Spleen (tissue), 11 donors: ENCODE results near the gene LRP1. TPM values are rescaled to one million over a fixed set of nuclear protein-coding genes. Genes with fewer than 3 reads are reported as not detected.
"Not testable (repeated sequence)": the region's sequence is repeated elsewhere in the genome, so short reads cannot be mapped to it uniquely, and the experiment has no call there.

ENCODE experiments used
- DNase-seq: peaks from one replicate; pipeline ENCODE4 v3.0.0-alpha.2; 2020
- H3K27ac ChIP-seq, 8 donors: fragments of 200-600 bp; sonication (generic) in 7 of 8; 1 replicate in 4 of 8; 2 replicates in 4 of 8; pipeline versions ENCODE4 v1.5.0 to v1.8.0; 2016 to 2021; ENCODE audit warnings: inconsistent platforms in 4 of 8, mild to moderate bottlenecking in 4 of 8, moderate library complexity in 1 of 8
- H3K27me3 ChIP-seq, 7 donors: fragments of 200-600 bp; sonication (generic) in 6 of 7; replicated peaks in 1 of 7; 1 replicate in 4 of 7; 2 replicates in 3 of 7; pipeline versions ENCODE4 v1.5.0 to v1.8.0; 2016 to 2021; ENCODE audit warnings: inconsistent platforms in 3 of 7, mild to moderate bottlenecking in 1 of 7
- H3K36me3 ChIP-seq, 6 donors: fragments of 200-600 bp; sonication (generic) in 5 of 6; 1 replicate in 4 of 6; 2 replicates in 2 of 6; pipeline versions ENCODE4 v1.5.0 to v1.8.0; 2016 to 2021; ENCODE audit warnings: inconsistent platforms in 2 of 6
- H3K4me1 ChIP-seq, 6 donors: fragments of 200-600 bp; sonication (generic) in 5 of 6; 1 replicate in 3 of 6; 2 replicates in 3 of 6; pipeline versions ENCODE4 v1.5.0 to v1.8.0; 2016 to 2021; ENCODE audit warnings: inconsistent platforms in 3 of 6
- H3K4me3 ChIP-seq, 8 donors: fragments of 200-600 bp; sonication (generic) in 7 of 8; 1 replicate in 4 of 8; 2 replicates in 4 of 8; pipeline versions ENCODE4 v1.5.0 to v1.8.0; 2016 to 2021; ENCODE audit warnings: inconsistent platforms in 4 of 8, mild to moderate bottlenecking in 4 of 8, moderate library complexity in 2 of 8
- H3K9me3 ChIP-seq, 8 donors: fragments of 200-600 bp; sonication (generic) in 7 of 8; 1 replicate in 4 of 8; 2 replicates in 4 of 8; pipeline versions ENCODE4 v1.5.0 to v1.8.0; 2016 to 2021; ENCODE audit warnings: inconsistent platforms in 4 of 8
- POLR2A ChIP-seq, 3 donors: fragments of 450-650 bp; IDR thresholded peaks; one replicate each; pipeline ENCODE4 v1.5.1; 2017; ENCODE audit warnings: antibody characterized with exemption in 3 of 3, mild to moderate bottlenecking in 1 of 3
- POLR2AphosphoS5 ChIP-seq, 3 donors: sonication (generic); formaldehyde crosslinking; IDR thresholded peaks; one replicate each; pipeline ENCODE4 v1.5.1; 2017; ENCODE audit warnings: antibody characterized with exemption in 3 of 3
- WGBS, 5 donors: extraction: QIAGEN DNeasy Blood & Tissue Kit in 3 of 5; methylation state at CpG; one replicate each; pipeline versions ENCODE4 v1.1.5 to v1.1.7; 2013 to 2018; 5-methylcytosine and 5-hydroxymethylcytosine counted together
- intact Hi-C: fragments of 100-400 bp; cut with DNase I; formaldehyde crosslinking; loops from one replicate; pipeline ENCODE4 v1.15.0; 2023; ENCODE audit warnings: low total_unique reads
- polyA plus RNA-seq, 3 donors: library from polyadenylated mRNA; stranded (reverse); fragments of 200-250 nt; gene quantifications; one replicate each; pipeline ENCODE4 v1.2.1, GENCODE V29; 2013
- total RNA-seq, 7 donors: library from RNA; depleted of rRNA in 3 of 7; stranded (reverse); fragments of >200 nt in 3 of 7; fragmentation: NEBNext Ultra II Directional in 4 of 7; extraction: Animal tissue kit (Norgen Biotek cat#: 25700) in 4 of 7; gene quantifications; one replicate each; pipeline versions ENCODE4 v1.1.0 to v1.2.1, GENCODE V29; 2016 to 2021
- TF ChIP-seq, protein P1 (sequence below), 11 experiments: fragments of 200-600 bp in 7 of 11; fragments of 450-650 bp in 4 of 11; sonication (generic) in 4 of 11; IDR thresholded peaks in 8 of 11; conservative IDR thresholded peaks in 3 of 11; 1 replicate in 7 of 11; 2 replicates in 4 of 11; pipeline versions ENCODE4 v1.4.0 to v1.8.0; 2016 to 2021; ENCODE audit warnings: antibody characterized with exemption in 11 of 11, inconsistent platforms in 4 of 11, mild to moderate bottlenecking in 1 of 11
- donor health status: healthy with polysubstance abuse.
- donor health status: DM: no; HTN: no; CAD: no; lungs with moderate emphysema.
- donor health status: DM: no; HTN: no; CAD: no.
- donor health status: Bipolar disorder and iron deficiency.
- donor health status: healthy.
- donor health status: DM: no; HTN: no; CAD: no.
- donor health status: DM: yes; HTN: yes; CAD: no.

LRP1 gene
- total and polyA plus RNA-seq, 10 donors: 8.9 to 216 (median 159) TPM

DNA sequence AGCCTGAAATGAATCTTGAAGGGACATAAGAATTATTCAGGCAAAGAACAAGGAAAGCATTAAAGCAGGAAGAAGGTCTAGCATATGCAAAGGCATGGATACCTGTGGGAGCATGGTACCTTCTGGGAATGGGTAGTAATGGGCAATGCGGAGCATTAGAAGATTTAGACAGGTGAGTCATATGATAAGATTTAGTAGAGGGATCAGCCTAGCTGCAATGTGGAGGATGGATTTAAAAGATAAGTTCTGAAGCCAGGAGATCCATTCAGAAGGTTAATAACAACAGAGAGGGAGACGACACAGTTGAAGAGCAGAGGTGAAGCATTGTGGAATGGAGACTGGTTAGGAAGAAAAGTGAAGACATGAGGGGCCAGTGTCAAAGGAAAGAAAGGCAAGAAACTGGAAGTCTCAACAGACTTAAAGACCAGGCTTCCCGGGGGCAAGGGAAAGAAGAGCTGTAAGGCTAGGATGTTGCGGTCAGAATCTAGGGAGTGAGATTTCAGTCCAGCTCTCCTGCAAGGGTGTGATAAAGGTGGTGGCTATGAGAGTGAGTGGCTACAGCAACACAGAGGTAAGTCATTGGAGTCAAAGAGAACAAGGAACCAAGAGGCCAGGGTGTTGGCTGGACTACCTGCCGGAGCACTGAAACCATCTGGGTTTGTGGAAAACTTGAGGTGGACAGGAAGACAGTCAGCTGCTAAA, 11.6 kb upstream of the LRP1 start:
- no peak for TF ChIP-seq POLR2A (IDR thresholded peaks at IDR 0.05)
- TF ChIP-seq, protein P1, sequence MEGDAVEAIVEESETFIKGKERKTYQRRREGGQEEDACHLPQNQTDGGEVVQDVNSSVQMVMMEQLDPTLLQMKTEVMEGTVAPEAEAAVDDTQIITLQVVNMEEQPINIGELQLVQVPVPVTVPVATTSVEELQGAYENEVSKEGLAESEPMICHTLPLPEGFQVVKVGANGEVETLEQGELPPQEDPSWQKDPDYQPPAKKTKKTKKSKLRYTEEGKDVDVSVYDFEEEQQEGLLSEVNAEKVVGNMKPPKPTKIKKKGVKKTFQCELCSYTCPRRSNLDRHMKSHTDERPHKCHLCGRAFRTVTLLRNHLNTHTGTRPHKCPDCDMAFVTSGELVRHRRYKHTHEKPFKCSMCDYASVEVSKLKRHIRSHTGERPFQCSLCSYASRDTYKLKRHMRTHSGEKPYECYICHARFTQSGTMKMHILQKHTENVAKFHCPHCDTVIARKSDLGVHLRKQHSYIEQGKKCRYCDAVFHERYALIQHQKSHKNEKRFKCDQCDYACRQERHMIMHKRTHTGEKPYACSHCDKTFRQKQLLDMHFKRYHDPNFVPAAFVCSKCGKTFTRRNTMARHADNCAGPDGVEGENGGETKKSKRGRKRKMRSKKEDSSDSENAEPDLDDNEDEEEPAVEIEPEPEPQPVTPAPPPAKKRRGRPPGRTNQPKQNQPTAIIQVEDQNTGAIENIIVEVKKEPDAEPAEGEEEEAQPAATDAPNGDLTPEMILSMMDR (IDR thresholded peaks at IDR 0.05 in 8 of 11, conservative IDR thresholded peaks at IDR 0.05 in 3 of 11): no peak
- TF ChIP-seq POLR2AphosphoS5 (IDR thresholded peaks at IDR 0.05): no peak
- Histone ChIP-seq H3K27me3 (no peaks in the 10 kb centered on the region), H3K9me3 (no peaks in the 10 kb centered on the region), H3K4me3 (no peak overlapping the region), H3K4me1 (peaks cover 3 to 26% (median 12%) of the 10 kb centered on the region in 6 donors), H3K27ac (no peak overlapping the region), H3K36me3 (no peaks in the 10 kb centered on the region)
- WGBS, 5 donors: 74 to 96% (median 92%) methylated on average over 5 of the region's 5 CpGs
- no peak for DNase-seq
- intact Hi-C loops: loop anchor here (5.0 kb wide), 1 partner anchor 109 kb away; the partner anchor contains the start of gene ZBTB39

DNA sequence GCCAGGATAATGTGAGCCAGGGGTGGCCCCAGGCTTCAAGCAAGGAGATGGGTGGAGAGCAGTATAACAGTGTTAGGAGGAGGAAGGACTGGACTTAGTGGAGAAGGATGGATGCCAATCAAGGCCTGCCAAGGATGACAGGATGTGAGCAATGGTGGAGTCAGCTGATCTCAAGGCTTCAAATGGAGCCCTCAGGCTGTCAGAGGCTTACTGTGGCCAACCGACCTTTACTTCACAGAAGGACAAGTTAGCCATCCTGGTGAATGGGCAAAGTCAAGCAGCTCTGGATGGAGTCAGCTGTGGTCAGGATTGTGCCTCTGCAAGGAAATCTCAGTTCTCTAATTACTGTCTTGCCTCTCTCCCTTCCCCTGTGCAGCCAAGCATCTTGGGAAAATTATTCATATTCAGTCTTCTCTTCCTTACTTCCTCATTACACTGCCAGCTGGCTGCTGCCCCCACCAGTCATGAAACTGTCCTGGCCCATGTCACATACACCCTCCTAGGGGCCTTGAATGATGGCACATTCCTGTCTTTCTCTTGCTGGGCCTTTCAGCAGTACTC, 9.5 kb upstream of the LRP1 start:
- Histone ChIP-seq H3K36me3 (no peaks in the 10 kb centered on the region), H3K27ac (peak overlapping the region in 4 of 8 donors; percentile 26 to 63 (median 50)), H3K4me1 (peaks cover 0 to 16% (median 7%) of the 10 kb centered on the region in 6 donors), H3K9me3 (no peaks in the 10 kb centered on the region), H3K27me3 (no peaks in the 10 kb centered on the region), H3K4me3 (no peak overlapping the region)
- peak; percentile 68 for DNase-seq
- TF ChIP-seq POLR2A (IDR thresholded peaks at IDR 0.05) (no peak), POLR2AphosphoS5 (IDR thresholded peaks at IDR 0.05) (peak in 1 of 3 donors; percentile 30)
- TF ChIP-seq, protein P1 (IDR thresholded peaks at IDR 0.05 in 8 of 11, conservative IDR thresholded peaks at IDR 0.05 in 3 of 11): no peak
- 53 to 76% (median 60%) methylated on average over 1 of the region's 1 CpG for WGBS, 5 donors
- intact Hi-C loops: loop anchor here (5.0 kb wide), 1 partner anchor 111 kb away; the partner anchor contains the start of gene ZBTB39

DNA sequence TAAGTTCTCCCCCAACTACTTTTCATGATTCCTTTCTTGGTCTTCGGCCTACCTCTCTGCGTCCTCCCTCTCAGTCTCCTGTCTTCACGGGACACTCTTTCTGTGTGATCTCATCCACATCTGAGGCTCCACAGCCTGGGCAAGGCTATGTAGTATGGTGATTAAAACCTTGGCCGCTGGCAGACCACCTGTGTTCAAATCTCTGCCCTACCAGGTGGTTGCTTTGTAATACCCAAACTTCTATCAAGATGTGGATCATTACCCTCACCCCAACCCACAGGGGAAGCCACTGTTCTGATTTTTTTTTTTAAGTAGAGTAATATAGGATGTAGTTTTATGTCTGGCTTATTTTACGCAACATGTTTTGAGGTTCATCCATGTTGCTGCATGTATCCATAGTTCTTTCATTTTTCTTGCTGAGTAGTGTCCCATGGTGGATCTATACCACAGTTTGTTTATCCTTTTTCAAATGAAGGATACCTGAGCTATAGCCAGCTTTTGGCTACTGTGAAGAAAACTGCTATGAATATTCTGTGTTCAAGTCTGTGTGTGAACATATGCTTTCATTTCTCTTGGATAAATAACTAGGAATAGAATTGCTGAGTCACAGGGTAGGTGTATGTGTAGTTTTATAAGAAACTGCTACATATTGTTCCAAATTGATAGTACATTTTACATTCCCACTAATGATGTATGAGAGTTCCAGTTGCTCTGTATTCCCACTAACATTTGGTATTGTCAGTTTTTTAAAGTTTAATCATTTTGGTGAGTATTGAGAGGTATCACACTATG, 8.8 kb upstream of the LRP1 start:
- Histone ChIP-seq H3K4me1 (peaks cover 0 to 21% (median 12%) of the 10 kb centered on the region in 6 donors), H3K27me3 (no peaks in the 10 kb centered on the region), H3K9me3 (no peaks in the 10 kb centered on the region), H3K36me3 (no peaks in the 10 kb centered on the region), H3K4me3 (no peak overlapping the region), H3K27ac (peak overlapping the region in 4 of 8 donors; percentile 26 to 63 (median 50))
- intact Hi-C loops: loop anchor here (5.0 kb wide), 2 partner anchors 63 to 112 kb away; partner anchors contain the start of gene ZBTB39
- peak; percentile 7 for DNase-seq
- WGBS, 5 donors: 82 to 90% (median 87%) methylated on average over 5 of the region's 5 CpGs
- TF ChIP-seq, protein P1 (IDR thresholded peaks at IDR 0.05 in 8 of 11, conservative IDR thresholded peaks at IDR 0.05 in 3 of 11): peak in 1 of 11 experiments; percentile 6
- TF ChIP-seq POLR2A (IDR thresholded peaks at IDR 0.05) (no peak), POLR2AphosphoS5 (IDR thresholded peaks at IDR 0.05) (no peak)

DNA sequence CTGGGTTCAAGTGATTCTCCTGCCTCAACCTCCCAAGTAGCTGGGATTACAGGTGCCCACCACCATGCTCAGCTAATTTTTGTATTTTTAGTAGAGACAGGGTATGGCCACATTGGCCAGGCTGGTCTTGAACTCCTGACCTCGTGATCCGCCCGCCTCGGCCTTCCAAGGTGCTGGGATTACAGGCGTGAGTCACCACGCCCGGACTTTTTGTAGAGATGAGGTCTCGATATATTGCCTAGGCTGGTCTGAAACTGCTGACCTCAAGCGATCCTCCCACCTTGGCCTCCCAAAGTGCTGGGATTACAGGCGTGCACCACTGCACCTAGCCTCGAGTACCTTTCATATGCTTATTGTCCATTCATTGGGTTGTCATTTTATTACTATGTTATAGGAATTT, 7.6 kb upstream of the LRP1 start:
- H3K4me1 ChIP-seq: peaks cover 0 to 23% (median 13%) of the 10 kb centered on the region in 6 donors
- peak; percentile 13 for DNase-seq
- intact Hi-C loops: loop anchor here (5.0 kb wide), 1 partner anchor 62 kb away; no protein-coding TSS in a partner anchor
- H3K36me3 ChIP-seq, H3K27ac ChIP-seq, H3K27me3 ChIP-seq, H3K4me3 ChIP-seq, H3K9me3 ChIP-seq: not testable (repeated sequence)
- 90 to 94% (median 91%) methylated on average over 11 of the region's 11 CpGs for WGBS, 5 donors
